ENCODE measurements around the gene GLMP.

GRCh38 chr1:156245451-156246232 lies 49.8 kb downstream of the GLMP start:
- TF ChIP-seq CTCF (IDR thresholded peaks at IDR 0.05 in 8 of 11, conservative IDR thresholded peaks at IDR 0.05 in 3 of 11) (no peak), POLR2AphosphoS5 (IDR thresholded peaks at IDR 0.05) (peak; percentile 42 to 80 (median 56)), POLR2A (IDR thresholded peaks at IDR 0.05) (no peak)

Data from spleen (tissue), 7 donors.